Inflammatory macrophage treated with lipopolysaccharide for 1 hour (primary cell): ENCODE measurements around the gene CPO.
A peak's percentile ranks its signal among the peaks of the same experiment; 100 is the strongest.
"Not testable (repeated sequence)": the region's sequence is repeated elsewhere in the genome, so short reads cannot be mapped to it uniquely, and the experiment has no call there.

Source experiments
- DNase-seq, 2 donors: peaks; one replicate each; pipeline ENCODE4 v3.0.0-alpha.2; 2020 to 2022

Gene CPO

GRCh38 chr2:206939340-206939739, at the start of gene CPO:
Gene CPO (plus strand): TSS chr2:206939518. CDS start chr2:206939600, 82 bp downstream.
- DNase-seq: no peak

GRCh38 chr2:206890179-206890578, 49.1 kb upstream of the CPO start:
- peak in 1 of 2 donors; percentile 5 for DNase-seq

- DNase-seq: no peak
Observed at GRCh38 chr2:206890926-206891325, 48.4 kb upstream of the CPO start.

- DNase-seq: peak; percentile 56 to 85
Observed at GRCh38 chr2:206915121-206915520, 24.2 kb upstream of the CPO start.

- no peak for DNase-seq
Observed at GRCh38 chr2:206918263-206918662, 21.1 kb upstream of the CPO start.

- DNase-seq: no peak
Observed at GRCh38 chr2:206920310-206920709, 19.0 kb upstream of the CPO start.

- no peak for DNase-seq
Observed at GRCh38 chr2:206920951-206921350, 18.4 kb upstream of the CPO start.

GRCh38 chr2:206921529-206921928, 17.8 kb upstream of the CPO start:
- DNase-seq: no peak

GRCh38 chr2:206935991-206936842, 3.1 kb upstream of the CPO start:
- DNase-seq: no peak

GRCh38 chr2:206936843-206937230, 2.5 kb upstream of the CPO start:
- DNase-seq: no peak

GRCh38 chr2:206937555-206937954, 1.8 kb upstream of the CPO start:
- DNase-seq: peak; percentile 24 to 39

GRCh38 chr2:206940546-206940945, 1.2 kb downstream of the CPO start:
- DNase-seq: peak; percentile 43 to 72

- DNase-seq: no peak
Observed at GRCh38 chr2:206942592-206943478, 3.5 kb downstream of the CPO start.

GRCh38 chr2:206953404-206953803, 14.1 kb downstream of the CPO start:
- not testable (repeated sequence) for DNase-seq

GRCh38 chr2:206955253-206955652, 15.9 kb downstream of the CPO start:
- DNase-seq: no peak

GRCh38 chr2:206958261-206958660, 18.9 kb downstream of the CPO start:
- DNase-seq: peak in 1 of 2 donors; percentile 14

- no peak for DNase-seq
Observed at GRCh38 chr2:206962966-206963365, 23.6 kb downstream of the CPO start.

GRCh38 chr2:206968134-206969086, 29.1 kb downstream of the CPO start:
- no peak for DNase-seq

- no peak for DNase-seq
Observed at GRCh38 chr2:206969192-206969591, 29.9 kb downstream of the CPO start.

GRCh38 chr2:206970589-206971360, 31.5 kb downstream of the CPO start:
- peak in 1 of 2 donors; percentile 8 for DNase-seq

GRCh38 chr2:206971805-206972204, 32.5 kb downstream of the CPO start:
- DNase-seq: peak; percentile 31 to 50

- DNase-seq: no peak
Observed at GRCh38 chr2:206974551-206974950, 35.2 kb downstream of the CPO start.
